D721Med (cell line): Measurements from ENCODE around the gene CTU2.

Experiments
- DNase-seq: peaks from one replicate; pipeline ENCODE4 v3.0.0; 2011; ENCODE audit warnings: low spot score; ENCODE audit not compliant: insufficient read length
- FAIRE-seq: peaks from 2 replicates; lab custom pipeline; 2011; peaks lifted over from hg19 to GRCh38; lab: Jason Lieb, UNC
- CTCF ChIP-seq: IDR thresholded peaks from 2 replicates; pipeline ENCODE4 v1.5.1; 2012; ENCODE audit warnings: mild to moderate bottlenecking, control low read depth; ENCODE audit not compliant: insufficient read depth; ENCODE audit errors: missing control alignments

The CTU2 gene

GRCh38 chr16:88701581-88702370 is 4.5 kb upstream of the CTU2 start:
- FAIRE-seq (no peak), DNase-seq (no peak)
- TF ChIP-seq CTCF: no peak

DNA sequence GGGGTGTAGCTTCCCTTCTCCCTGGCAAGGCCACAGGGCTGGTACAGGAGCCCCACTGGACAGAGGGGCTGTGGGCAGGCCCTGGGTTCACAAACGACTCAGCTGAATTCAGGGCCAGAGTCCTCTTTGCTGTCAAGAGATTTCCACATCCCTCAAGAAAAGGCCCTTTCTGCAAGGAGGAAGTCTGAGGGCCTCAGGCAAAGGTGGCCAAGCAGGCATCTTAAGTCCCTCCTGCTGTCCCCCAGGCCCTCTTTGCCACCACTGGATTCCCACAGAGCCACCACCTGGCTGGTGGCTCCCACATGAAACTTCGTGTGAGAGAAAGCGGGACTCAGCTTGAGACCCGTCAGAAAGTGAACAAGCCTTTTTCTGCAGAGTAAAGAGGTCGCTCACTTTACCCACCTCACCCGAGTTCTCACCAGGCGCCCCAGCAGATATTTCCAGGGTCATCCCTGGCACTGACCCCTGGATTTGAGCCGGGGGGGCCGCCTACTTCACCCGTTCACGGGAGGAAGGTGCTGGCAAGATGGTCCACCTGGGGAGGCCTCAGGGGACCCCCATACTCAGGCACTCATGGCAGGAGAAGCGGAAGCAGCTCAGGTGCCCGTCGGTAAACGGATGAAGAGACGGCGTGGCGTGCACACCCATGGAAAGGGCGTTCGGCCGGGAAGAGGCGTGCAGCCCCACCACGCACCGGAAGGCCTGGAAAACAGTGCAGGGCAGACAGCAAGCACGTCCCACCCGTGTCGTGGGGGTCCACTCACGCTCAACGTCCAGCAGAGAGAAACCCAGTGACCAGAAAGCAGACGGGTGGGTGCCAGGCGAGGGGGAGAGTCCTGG is 3.7 kb upstream of the CTU2 start:
- TF ChIP-seq CTCF: no peak
- no peak for DNase-seq
- no peak for FAIRE-seq

GRCh38 chr16:88703486-88704309 is 2.6 kb upstream of the CTU2 start:
- FAIRE-seq: no peak
- no peak for TF ChIP-seq CTCF
- no peak for DNase-seq

GRCh38 chr16:88705076-88705684 is 1.1 kb upstream of the CTU2 start:
- TF ChIP-seq CTCF: no peak
- FAIRE-seq (no peak), DNase-seq (no peak)

- no peak for DNase-seq
- no peak for TF ChIP-seq CTCF
These were observed 488 bp upstream of the CTU2 start for GRCh38 chr16:88705801-88706228.

GRCh38 chr16:88706965-88707826 is 893 bp downstream of the CTU2 start:
- no peak for DNase-seq
- FAIRE-seq: no peak
- no peak for TF ChIP-seq CTCF

More at GRCh38 chr16:88705801-88706228, 488 bp upstream of the CTU2 start:
- no peak for FAIRE-seq
